SK-N-SH (cell line): ENCODE data around the gene ARAP1.

Experiments used
- CHD2 ChIP-seq: fragments of 150-350 bp; IDR thresholded peaks from 2 replicates; pipeline ENCODE4 v1.6.1; 2018; ENCODE audit warnings: low read length; ENCODE audit not compliant: partially characterized antibody
- EP300 ChIP-seq, 2 experiments: IDR thresholded peaks; 2 replicates each; pipeline versions ENCODE4 v1.4.0 to v1.6.1; 2012; ENCODE audit warnings: borderline replicate concordance in 1 of 2, low read depth in 1 of 2, low read length in 1 of 2
- EZH2phosphoT487 ChIP-seq: fragments of 200-600 bp; sonication (generic); IDR thresholded peaks from 2 replicates; pipeline ENCODE4 v1.6.1; 2017; ENCODE audit warnings: low read depth, mixed run types, mild to moderate bottlenecking, antibody characterized with exemption, moderate library complexity, borderline replicate concordance
- TCF12 ChIP-seq: IDR thresholded peaks from 2 replicates; pipeline ENCODE4 v1.4.0; 2012
- TF ChIP-seq, protein P1 (sequence below): fragments of 200-600 bp; sonication (generic); IDR thresholded peaks from 2 replicates; pipeline ENCODE4 v1.6.1; 2017; ENCODE audit warnings: antibody characterized with exemption, mild to moderate bottlenecking, moderate library complexity

DNA sequence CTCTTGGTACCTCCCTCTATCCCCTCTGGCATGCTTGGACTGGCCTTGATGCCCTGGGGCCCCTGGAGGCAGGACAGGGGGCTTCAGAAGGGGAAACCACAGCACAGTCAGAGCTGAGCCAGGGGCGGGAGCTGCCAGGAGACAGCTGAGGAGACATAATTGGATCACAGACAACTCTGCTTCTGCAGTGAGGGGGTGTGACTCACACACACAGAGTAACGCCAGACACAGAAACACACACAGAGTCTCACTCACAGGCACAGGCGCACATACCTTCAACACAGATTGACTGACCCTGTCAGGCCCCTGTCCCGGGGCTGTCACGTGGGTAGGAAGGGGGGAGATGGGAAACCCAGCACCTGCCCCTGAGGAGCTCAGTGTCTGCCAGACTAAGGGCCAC lies 21.1 kb upstream of the ARAP1 start:
- TF ChIP-seq, protein P1, sequence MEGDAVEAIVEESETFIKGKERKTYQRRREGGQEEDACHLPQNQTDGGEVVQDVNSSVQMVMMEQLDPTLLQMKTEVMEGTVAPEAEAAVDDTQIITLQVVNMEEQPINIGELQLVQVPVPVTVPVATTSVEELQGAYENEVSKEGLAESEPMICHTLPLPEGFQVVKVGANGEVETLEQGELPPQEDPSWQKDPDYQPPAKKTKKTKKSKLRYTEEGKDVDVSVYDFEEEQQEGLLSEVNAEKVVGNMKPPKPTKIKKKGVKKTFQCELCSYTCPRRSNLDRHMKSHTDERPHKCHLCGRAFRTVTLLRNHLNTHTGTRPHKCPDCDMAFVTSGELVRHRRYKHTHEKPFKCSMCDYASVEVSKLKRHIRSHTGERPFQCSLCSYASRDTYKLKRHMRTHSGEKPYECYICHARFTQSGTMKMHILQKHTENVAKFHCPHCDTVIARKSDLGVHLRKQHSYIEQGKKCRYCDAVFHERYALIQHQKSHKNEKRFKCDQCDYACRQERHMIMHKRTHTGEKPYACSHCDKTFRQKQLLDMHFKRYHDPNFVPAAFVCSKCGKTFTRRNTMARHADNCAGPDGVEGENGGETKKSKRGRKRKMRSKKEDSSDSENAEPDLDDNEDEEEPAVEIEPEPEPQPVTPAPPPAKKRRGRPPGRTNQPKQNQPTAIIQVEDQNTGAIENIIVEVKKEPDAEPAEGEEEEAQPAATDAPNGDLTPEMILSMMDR = no peak
- peak; percentile 30 for TF ChIP-seq CHD2
- TF ChIP-seq TCF12 = peak; percentile 57
- TF ChIP-seq EZH2phosphoT487 = no peak
- peak in 1 of 2 experiments; percentile 81; a peak in 2 of 4 replicates for TF ChIP-seq EP300 (IDR thresholded peaks at IDR 0.05; ENCODE audit: borderline replicate concordance in 1 of 2, low read depth in 1 of 2, low read length in 1 of 2)
